ENCODE measurements around the gene RXRA. TPM values are rescaled to one million over a fixed set of nuclear protein-coding genes. Genes with fewer than 3 reads are reported as not detected.

RXRA gene
- total RNA-seq, 2 experiments from 2014 or later, result 22.1 to 22.5 TPM

- Mint-ChIP-seq H3K27ac (no peak overlapping the region), H3K27me3 (no peaks in the 10 kb centered on the region), H3K4me1 (ENCODE audit: low read depth) (peaks cover 23% of the 10 kb centered on the region)
Observed at GRCh38 chr9:134383148-134383547, 56.9 kb downstream of the RXRA start.

GRCh38 chr9:134384811-134385479 lies 58.7 kb downstream of the RXRA start:
- Mint-ChIP-seq H3K27me3 (peaks cover 3% of the 10 kb centered on the region), H3K9me3 (no peaks in the 10 kb centered on the region), H3K27ac (no peak overlapping the region), H3K36me3 (no peaks in the 10 kb centered on the region), H3K4me1 (ENCODE audit: low read depth) (peaks cover 28% of the 10 kb centered on the region), H3K4me3 (no peak overlapping the region)
- intact Hi-C loops (cut with micrococcal nuclease), result no loop called here
- ChIA-PET CTCF (no interaction called here), POLR2A (interaction anchor here (0.5 kb wide), 1 partner anchor 21 kb away, joined by 3 read pairs; no protein-coding TSS in a partner anchor)
- no peak for DNase-seq

More at GRCh38 chr9:134383148-134383547, 56.9 kb downstream of the RXRA start:
- Mint-ChIP-seq H3K4me3 (no peak overlapping the region), H3K9me3 (no peaks in the 10 kb centered on the region), H3K36me3 (no peaks in the 10 kb centered on the region)
- intact Hi-C loops (cut with micrococcal nuclease), result no loop called here
- no peak for DNase-seq
- ChIA-PET CTCF (interaction anchor here (0.6 to 2.2 kb wide), 5 partner anchors 13 to 476 kb away, joined by 3 to 15 read pairs (median 4); no protein-coding TSS in a partner anchor), POLR2A (interaction anchor here (1.5 kb wide), 1 partner anchor 9 kb away, joined by 6 read pairs; no protein-coding TSS in a partner anchor)

GRCh38 chr9:134385915-134386314 lies 59.7 kb downstream of the RXRA start:
- ChIA-PET POLR2A (no interaction called here), CTCF (no interaction called here)
- H3K27ac Mint-ChIP-seq, result no peak overlapping the region
- no peaks in the 10 kb centered on the region for H3K36me3 Mint-ChIP-seq
- no peaks in the 10 kb centered on the region for H3K9me3 Mint-ChIP-seq
- peaks cover 38% of the 10 kb centered on the region for H3K4me1 Mint-ChIP-seq (ENCODE audit: low read depth)
- H3K4me3 Mint-ChIP-seq, result no peak overlapping the region
- intact Hi-C loops (cut with micrococcal nuclease), result no loop called here
- no peak for DNase-seq
- peaks cover 3% of the 10 kb centered on the region for H3K27me3 Mint-ChIP-seq

- ChIA-PET CTCF (interaction anchor here (1.4 kb wide), 1 partner anchor 56 kb away, joined by 5 read pairs; no protein-coding TSS in a partner anchor), POLR2A (no interaction called here)
- no peaks in the 10 kb centered on the region for H3K9me3 Mint-ChIP-seq
- no peak overlapping the region for H3K4me3 Mint-ChIP-seq
- DNase-seq, result no peak
- no peak overlapping the region for H3K27ac Mint-ChIP-seq
- peaks cover 3% of the 10 kb centered on the region for H3K27me3 Mint-ChIP-seq
- H3K36me3 Mint-ChIP-seq, result no peaks in the 10 kb centered on the region
- H3K4me1 Mint-ChIP-seq (ENCODE audit: low read depth), result peaks cover 35% of the 10 kb centered on the region
- intact Hi-C loops (cut with micrococcal nuclease), result no loop called here
Observed at GRCh38 chr9:134386951-134387831, 60.9 kb downstream of the RXRA start.

- H3K9me3 Mint-ChIP-seq, result no peaks in the 10 kb centered on the region
- H3K36me3 Mint-ChIP-seq, result no peaks in the 10 kb centered on the region
- peaks cover 3% of the 10 kb centered on the region for H3K27me3 Mint-ChIP-seq
- ChIA-PET CTCF (interaction anchor here (1.4 kb wide), 1 partner anchor 54 kb away, joined by 5 read pairs; no protein-coding TSS in a partner anchor), POLR2A (no interaction called here)
- intact Hi-C loops (cut with micrococcal nuclease), result no loop called here
- H3K4me3 Mint-ChIP-seq, result no peak overlapping the region
- H3K4me1 Mint-ChIP-seq (ENCODE audit: low read depth), result peaks cover 37% of the 10 kb centered on the region
- no peak for DNase-seq
- H3K27ac Mint-ChIP-seq, result no peak overlapping the region
Observed at GRCh38 chr9:134388289-134388808, 62.1 kb downstream of the RXRA start.

- ChIA-PET CTCF (no interaction called here), POLR2A (no interaction called here)
- Mint-ChIP-seq H3K4me3 (no peak overlapping the region), H3K36me3 (no peaks in the 10 kb centered on the region), H3K9me3 (peaks cover 2% of the 10 kb centered on the region), H3K27ac (no peak overlapping the region), H3K27me3 (peaks cover 3% of the 10 kb centered on the region), H3K4me1 (ENCODE audit: low read depth) (peaks cover 43% of the 10 kb centered on the region)
- intact Hi-C loops (cut with micrococcal nuclease), result no loop called here
- DNase-seq, result no peak
Observed at GRCh38 chr9:134388976-134389375, 62.7 kb downstream of the RXRA start.

GRCh38 chr9:134389642-134390041 lies 63.4 kb downstream of the RXRA start:
- H3K4me1 Mint-ChIP-seq (ENCODE audit: low read depth), result peaks cover 46% of the 10 kb centered on the region
- peaks cover 3% of the 10 kb centered on the region for H3K9me3 Mint-ChIP-seq
- ChIA-PET CTCF (interaction anchor here (1.3 kb wide), 1 partner anchor 54 kb away, joined by 5 read pairs; no protein-coding TSS in a partner anchor), POLR2A (interaction anchor here (3.1 kb wide), 1 partner anchor 17 kb away, joined by 26 read pairs; no protein-coding TSS in a partner anchor)
- intact Hi-C loops (cut with micrococcal nuclease), result loop anchor here (1.0 to 10.0 kb wide), 5 partner anchors 18 to 1015 kb away; partner anchors contain the start of genes BRD3, RXRA, STKLD1 and SURF4
- H3K27ac Mint-ChIP-seq, result no peak overlapping the region
- DNase-seq, result no peak
- no peak overlapping the region for H3K4me3 Mint-ChIP-seq
- peaks cover 3% of the 10 kb centered on the region for H3K27me3 Mint-ChIP-seq
- H3K36me3 Mint-ChIP-seq, result no peaks in the 10 kb centered on the region

GRCh38 chr9:134390537-134390936 lies 64.3 kb downstream of the RXRA start:
- ChIA-PET CTCF (interaction anchor here (0.9 to 2.5 kb wide), 6 partner anchors 8 to 66 kb away, joined by 3 to 7 read pairs (median 4); no protein-coding TSS in a partner anchor), POLR2A (interaction anchor here (2.1 to 3.1 kb wide), 3 partner anchors 16 to 227 kb away, joined by 10 to 26 read pairs (median 13); partner anchors contain the start of gene RNU6ATAC)
- intact Hi-C loops (cut with micrococcal nuclease), result loop anchor here (1.0 to 10.0 kb wide), 5 partner anchors 17 to 1016 kb away; partner anchors contain the start of genes BRD3, RXRA, STKLD1 and SURF4
- DNase-seq, result peak; percentile 95
- H3K36me3 Mint-ChIP-seq, result no peaks in the 10 kb centered on the region
- peaks cover 3% of the 10 kb centered on the region for H3K27me3 Mint-ChIP-seq
- peaks cover 3% of the 10 kb centered on the region for H3K9me3 Mint-ChIP-seq
- H3K4me1 Mint-ChIP-seq (ENCODE audit: low read depth), result peaks cover 50% of the 10 kb centered on the region
- peak overlapping the region; percentile 78 for H3K4me3 Mint-ChIP-seq
- H3K27ac Mint-ChIP-seq, result peak overlapping the region; percentile 96

GRCh38 chr9:134390947-134391318 lies 64.7 kb downstream of the RXRA start:
- Mint-ChIP-seq H3K4me3 (peak overlapping the region; percentile 78), H3K9me3 (peaks cover 3% of the 10 kb centered on the region), H3K27me3 (peaks cover 3% of the 10 kb centered on the region), H3K4me1 (ENCODE audit: low read depth) (peaks cover 54% of the 10 kb centered on the region), H3K27ac (peak overlapping the region; percentile 96), H3K36me3 (no peaks in the 10 kb centered on the region)
- intact Hi-C loops (cut with micrococcal nuclease), result loop anchor here (1.0 to 10.0 kb wide), 7 partner anchors 16 to 1016 kb away; partner anchors contain the start of genes BRD3, RNU6ATAC, RXRA and STKLD1
- CTCF ChIA-PET, result interaction anchor here (0.6 to 2.5 kb wide), 9 partner anchors 8 to 1052 kb away, joined by 3 to 7 read pairs (median 4); no protein-coding TSS in a partner anchor
- DNase-seq, result no peak
- POLR2A ChIA-PET, result interaction anchor here (2.1 to 3.1 kb wide), 3 partner anchors 16 to 227 kb away, joined by 10 to 26 read pairs (median 13); partner anchors contain the start of gene RNU6ATAC

GRCh38 chr9:134391319-134392231 lies 65.3 kb downstream of the RXRA start:
- peaks cover 3% of the 10 kb centered on the region for H3K27me3 Mint-ChIP-seq
- peaks cover 3% of the 10 kb centered on the region for H3K9me3 Mint-ChIP-seq
- CTCF ChIA-PET, result interaction anchor here (0.6 to 2.5 kb wide), 12 partner anchors 9 to 1370 kb away, joined by 3 to 7 read pairs (median 3); no protein-coding TSS in a partner anchor
- H3K4me1 Mint-ChIP-seq (ENCODE audit: low read depth), result peaks cover 60% of the 10 kb centered on the region
- no peaks in the 10 kb centered on the region for H3K36me3 Mint-ChIP-seq
- peak overlapping the region; percentile 96 for H3K27ac Mint-ChIP-seq
- H3K4me3 Mint-ChIP-seq, result peak overlapping the region; percentile 78
- POLR2A ChIA-PET, result interaction anchor here (0.7 to 3.1 kb wide), 7 partner anchors 8 to 228 kb away, joined by 3 to 26 read pairs (median 6); partner anchors contain the start of gene RNU6ATAC
- intact Hi-C loops (cut with micrococcal nuclease), result loop anchor here (1.0 to 10.0 kb wide), 6 partner anchors 52 to 1017 kb away; partner anchors contain the start of genes BRD3, RNU6ATAC, RXRA and STKLD1
- DNase-seq, result peak; percentile 93

Data from activated CD4-positive, alpha-beta memory T cell treated with anti-CD3 and anti-CD28 coated beads for 36 hours (primary cell).